HFFc6 (cell line): ENCODE results near the gene GHRHR. TPM values are rescaled to one million over a fixed set of nuclear protein-coding genes. Genes with fewer than 3 reads are reported as not detected.

Experiments used
- DNase-seq: peaks from one replicate; pipeline ENCODE4 v3.0.0-alpha.2; 2018
- H3K27ac Mint-ChIP-seq: 2 replicates; pipeline ENCODE4 v1.8.0; 2020; ENCODE audit warnings: mild to moderate bottlenecking, mixed read lengths
- H3K27me3 Mint-ChIP-seq: 2 replicates; pipeline ENCODE4 v1.8.0; 2021; ENCODE audit warnings: mild to moderate bottlenecking, moderate library complexity, mixed read lengths; ENCODE audit not compliant: insufficient read depth
- H3K36me3 Mint-ChIP-seq: 2 replicates; pipeline ENCODE4 v1.8.0; 2021; ENCODE audit warnings: low read depth, mixed read lengths
- H3K4me1 Mint-ChIP-seq: 2 replicates; pipeline ENCODE4 v1.8.0; 2020; ENCODE audit warnings: low read depth, mixed read lengths
- H3K4me3 Mint-ChIP-seq: 2 replicates; pipeline ENCODE4 v1.8.0; 2020; ENCODE audit warnings: mild to moderate bottlenecking, moderate library complexity, mixed read lengths
- H3K9me3 Mint-ChIP-seq: 2 replicates; pipeline ENCODE4 v1.8.0; 2020; ENCODE audit warnings: mild to moderate bottlenecking, mixed read lengths
- total RNA-seq, 6 experiments: library from RNA; stranded (reverse); fragmentation: NEBNext Ultra II Directional; extraction: Animal tissue kit (Norgen Biotek cat#: 25700); gene quantifications; 2 replicates in 1 of 6; 3 replicates in 5 of 6; pipeline ENCODE4 v1.2.3, GENCODE V29; 2021
- TF ChIP-seq, protein P1 (sequence below): fragments of 200-600 bp; sonication (generic); IDR thresholded peaks from 2 replicates; pipeline ENCODE4 v1.5.0; 2021; ENCODE audit warnings: antibody characterized with exemption, mild to moderate bottlenecking

The GHRHR gene
- total RNA-seq, 6 experiments from 2014 or later = not detected

DNA sequence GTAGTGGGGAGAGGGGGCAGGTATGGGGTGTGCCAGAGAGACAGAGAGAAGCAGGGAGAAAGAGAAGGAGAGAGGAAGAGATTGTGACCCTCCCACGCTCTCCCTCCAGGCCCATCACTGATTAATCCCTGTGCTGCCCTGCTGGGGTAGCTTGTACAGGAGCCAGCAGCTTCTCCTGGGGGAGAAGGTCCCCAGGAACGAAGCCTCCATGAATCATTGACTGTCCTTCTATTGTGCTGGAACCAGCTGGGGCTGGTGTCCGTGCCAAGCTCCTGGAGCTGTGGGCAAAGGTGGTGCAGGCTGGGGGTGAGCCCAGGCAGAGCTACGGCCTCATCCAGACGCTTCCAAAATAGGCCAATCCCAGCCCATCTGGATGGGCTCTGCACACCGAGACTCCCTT lies 31.2 kb upstream of the GHRHR start:
- Mint-ChIP-seq H3K4me1 (no peaks in the 10 kb centered on the region), H3K27ac (no peak overlapping the region), H3K4me3 (no peak overlapping the region), H3K27me3 (peaks cover 57% of the 10 kb centered on the region), H3K9me3 (no peaks in the 10 kb centered on the region; the same call in 1 of the 2 replicates), H3K36me3 (no peaks in the 10 kb centered on the region)
- no peak for DNase-seq
- TF ChIP-seq, protein P1, sequence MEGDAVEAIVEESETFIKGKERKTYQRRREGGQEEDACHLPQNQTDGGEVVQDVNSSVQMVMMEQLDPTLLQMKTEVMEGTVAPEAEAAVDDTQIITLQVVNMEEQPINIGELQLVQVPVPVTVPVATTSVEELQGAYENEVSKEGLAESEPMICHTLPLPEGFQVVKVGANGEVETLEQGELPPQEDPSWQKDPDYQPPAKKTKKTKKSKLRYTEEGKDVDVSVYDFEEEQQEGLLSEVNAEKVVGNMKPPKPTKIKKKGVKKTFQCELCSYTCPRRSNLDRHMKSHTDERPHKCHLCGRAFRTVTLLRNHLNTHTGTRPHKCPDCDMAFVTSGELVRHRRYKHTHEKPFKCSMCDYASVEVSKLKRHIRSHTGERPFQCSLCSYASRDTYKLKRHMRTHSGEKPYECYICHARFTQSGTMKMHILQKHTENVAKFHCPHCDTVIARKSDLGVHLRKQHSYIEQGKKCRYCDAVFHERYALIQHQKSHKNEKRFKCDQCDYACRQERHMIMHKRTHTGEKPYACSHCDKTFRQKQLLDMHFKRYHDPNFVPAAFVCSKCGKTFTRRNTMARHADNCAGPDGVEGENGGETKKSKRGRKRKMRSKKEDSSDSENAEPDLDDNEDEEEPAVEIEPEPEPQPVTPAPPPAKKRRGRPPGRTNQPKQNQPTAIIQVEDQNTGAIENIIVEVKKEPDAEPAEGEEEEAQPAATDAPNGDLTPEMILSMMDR = no peak

DNA sequence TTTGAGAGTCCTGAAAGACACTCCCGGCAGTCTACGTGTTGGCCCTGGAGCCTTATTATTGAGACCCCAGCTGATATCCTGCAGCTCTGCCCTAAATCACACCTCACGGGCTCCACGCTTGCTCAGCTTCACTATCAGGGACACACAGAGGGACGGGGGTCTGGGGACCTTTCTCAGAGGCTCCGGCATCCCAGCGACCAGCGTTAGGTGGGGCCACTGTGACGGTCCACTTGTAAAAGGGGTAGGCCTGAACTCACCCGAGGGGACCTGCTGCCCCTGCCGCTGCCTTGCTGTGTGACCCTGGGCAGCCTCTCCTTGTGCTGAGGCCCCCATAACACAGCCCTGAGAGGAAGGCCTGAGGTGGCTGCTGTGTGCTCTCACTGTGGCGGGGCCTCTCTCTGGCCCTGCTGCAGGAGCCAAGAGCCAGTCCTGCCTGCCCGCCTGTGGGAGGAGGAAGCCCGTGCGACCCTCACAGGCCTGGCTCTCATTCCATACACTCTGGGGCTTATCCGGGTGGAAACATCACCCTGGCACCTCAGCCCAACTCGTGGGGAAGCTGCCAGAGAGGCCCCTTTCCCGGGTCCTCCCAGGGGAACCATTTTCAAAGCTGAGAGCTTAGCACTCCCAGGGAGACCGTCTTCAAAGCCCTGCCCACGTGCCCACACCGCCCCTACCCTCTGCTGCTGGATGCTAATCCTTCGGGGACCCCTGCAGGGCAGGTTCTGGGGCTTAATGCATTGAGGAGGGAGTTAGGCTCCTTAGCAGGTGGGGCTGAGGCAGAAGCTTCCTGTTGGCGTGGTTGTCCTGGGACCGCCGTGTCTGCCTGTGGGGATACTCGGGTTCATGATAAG lies 30.4 kb upstream of the GHRHR start:
- TF ChIP-seq, protein P1 = no peak
- Mint-ChIP-seq H3K27ac (no peak overlapping the region), H3K36me3 (no peaks in the 10 kb centered on the region), H3K4me1 (no peaks in the 10 kb centered on the region), H3K27me3 (peaks cover 53% of the 10 kb centered on the region), H3K4me3 (no peak overlapping the region), H3K9me3 (no peaks in the 10 kb centered on the region)
- DNase-seq = no peak

DNA sequence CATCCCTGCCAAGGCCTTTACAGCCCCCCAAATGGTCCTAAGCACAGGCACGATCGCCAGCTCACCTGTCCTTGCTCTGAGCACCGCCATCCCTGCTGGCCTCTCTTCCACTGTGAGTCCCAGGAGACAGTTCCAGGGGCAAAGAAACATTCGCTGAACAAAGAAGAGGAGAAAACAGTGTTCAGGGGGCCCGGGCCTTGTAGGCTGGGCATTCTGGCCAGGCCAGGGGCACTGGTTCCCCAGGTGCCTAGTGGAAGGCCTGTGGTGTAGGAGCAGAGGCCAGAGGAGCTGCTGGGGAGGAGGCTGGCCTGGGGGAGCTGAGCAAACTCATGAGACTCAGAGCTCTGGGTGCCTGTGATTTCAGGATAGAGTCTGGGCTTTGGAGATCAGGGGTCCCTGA lies 29.5 kb upstream of the GHRHR start:
- Mint-ChIP-seq H3K4me1 (no peaks in the 10 kb centered on the region), H3K27ac (no peak overlapping the region), H3K27me3 (peaks cover 48% of the 10 kb centered on the region), H3K4me3 (no peak overlapping the region), H3K36me3 (no peaks in the 10 kb centered on the region), H3K9me3 (no peaks in the 10 kb centered on the region)
- TF ChIP-seq, protein P1 = no peak
- no peak for DNase-seq

DNA sequence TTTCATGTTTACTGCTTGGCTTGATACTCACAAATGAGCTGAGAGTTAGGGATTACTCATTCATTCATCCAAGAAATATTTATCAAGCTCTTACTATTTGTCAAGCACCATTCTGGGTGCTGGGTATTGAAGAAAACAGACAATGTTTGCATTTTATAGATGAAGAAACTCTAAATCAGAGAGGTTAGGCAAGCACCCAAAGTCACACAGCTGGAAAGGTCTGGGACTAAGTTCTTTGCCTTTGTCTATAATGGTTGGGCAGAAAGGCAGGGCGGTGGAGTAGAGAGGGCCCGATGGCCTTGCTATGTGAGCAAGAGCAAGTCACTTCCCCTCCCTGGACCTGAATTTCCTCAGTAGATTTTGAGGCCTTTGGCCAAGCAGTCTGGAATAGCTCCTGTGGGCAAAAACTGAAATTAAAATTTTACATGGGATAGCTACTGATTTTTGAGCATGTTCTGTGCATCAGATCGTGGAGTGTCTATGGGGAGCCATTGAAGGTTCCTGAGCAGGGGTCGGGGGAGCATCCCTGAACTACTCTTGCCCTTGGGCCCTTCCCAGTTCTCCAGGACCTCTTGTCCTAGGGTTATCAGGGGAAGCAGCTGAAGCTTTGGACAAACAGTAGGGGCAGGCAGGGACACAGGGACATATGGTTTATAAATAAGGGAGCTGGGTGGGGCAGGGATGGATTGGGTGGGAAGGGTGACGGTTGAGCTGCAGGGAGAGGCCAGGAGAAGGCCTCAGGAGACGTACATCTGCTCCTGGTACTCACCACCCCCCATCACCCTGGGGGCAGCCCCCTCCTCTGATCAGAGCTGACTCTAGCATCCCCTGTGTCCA lies 28.8 kb upstream of the GHRHR start:
- Mint-ChIP-seq H3K4me3 (no peak overlapping the region), H3K27me3 (peaks cover 43% of the 10 kb centered on the region), H3K4me1 (no peaks in the 10 kb centered on the region), H3K27ac (no peak overlapping the region), H3K9me3 (no peaks in the 10 kb centered on the region), H3K36me3 (no peaks in the 10 kb centered on the region)
- DNase-seq = no peak
- TF ChIP-seq, protein P1 = no peak

DNA sequence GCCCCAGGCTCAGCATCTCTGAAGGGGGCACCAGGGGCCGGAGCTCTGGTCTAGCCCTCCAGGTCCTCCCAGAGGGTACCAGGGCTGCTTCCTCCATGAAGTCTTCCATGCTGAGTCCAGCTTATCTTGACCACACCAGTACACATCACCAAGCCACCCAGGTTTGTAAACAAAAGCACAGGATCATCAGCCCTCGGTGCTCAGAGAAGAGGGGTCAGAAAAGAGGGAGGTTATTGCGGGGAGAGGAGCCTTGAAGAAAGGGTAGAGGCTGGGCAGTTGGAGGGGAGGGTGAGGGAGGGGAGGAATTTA lies 28.2 kb upstream of the GHRHR start:
- H3K4me1 Mint-ChIP-seq = no peaks in the 10 kb centered on the region
- H3K9me3 Mint-ChIP-seq = no peaks in the 10 kb centered on the region
- no peak overlapping the region for H3K4me3 Mint-ChIP-seq
- TF ChIP-seq, protein P1 = no peak
- H3K27me3 Mint-ChIP-seq = peaks cover 42% of the 10 kb centered on the region
- H3K27ac Mint-ChIP-seq = no peak overlapping the region
- DNase-seq = no peak
- H3K36me3 Mint-ChIP-seq = no peaks in the 10 kb centered on the region
